Epithelial cell of esophagus (primary cell): ENCODE measurements around the gene GNAT2.

Experiments
- DNase-seq: peaks from one replicate; pipeline ENCODE4 v3.0.0; 2010; ENCODE audit warnings: low read depth
- H3K4me3 ChIP-seq: 2 replicates; pipeline ENCODE4 v1.5.1; 2011; ENCODE audit warnings: mild to moderate bottlenecking, low read length, control low read depth
- CTCF ChIP-seq: IDR thresholded peaks from 2 replicates; pipeline ENCODE4 v1.5.1; 2011; ENCODE audit warnings: low read depth, mild to moderate bottlenecking, low read length, control low read depth, inconsistent platforms; ENCODE audit not compliant: insufficient read depth; ENCODE audit errors: missing control alignments

Gene GNAT2

GRCh38 chr1:109573785-109574184 is 45.6 kb downstream of the GNAT2 start:
- H3K4me3 ChIP-seq = no peak overlapping the region
- DNase-seq = no peak
- TF ChIP-seq CTCF = no peak

- no peak for TF ChIP-seq CTCF
- DNase-seq = peak; percentile 94
- no peak overlapping the region for H3K4me3 ChIP-seq
These were observed 49.0 kb downstream of the GNAT2 start for GRCh38 chr1:109570414-109570813.

DNA sequence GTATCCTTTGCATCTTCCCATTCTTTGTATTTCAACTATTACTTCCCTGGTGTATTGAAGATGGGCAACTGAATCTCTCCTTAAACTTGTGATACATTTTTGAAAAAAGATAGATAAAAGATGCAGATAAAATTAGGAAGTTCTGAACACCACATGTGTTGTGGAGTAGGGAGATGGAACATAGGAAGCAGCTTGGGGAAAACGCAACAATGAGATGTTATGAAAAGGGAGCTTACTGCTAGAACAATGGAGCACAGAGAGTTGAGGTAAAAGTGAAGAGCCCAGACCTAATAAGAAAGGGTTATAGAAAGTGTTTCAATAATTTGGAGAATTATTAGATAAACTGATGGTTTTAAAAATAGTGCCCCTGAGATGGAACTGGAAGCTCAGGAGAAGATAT is 50.1 kb downstream of the GNAT2 start:
- no peak for DNase-seq
- H3K4me3 ChIP-seq = no peak overlapping the region
- TF ChIP-seq CTCF = no peak

DNA sequence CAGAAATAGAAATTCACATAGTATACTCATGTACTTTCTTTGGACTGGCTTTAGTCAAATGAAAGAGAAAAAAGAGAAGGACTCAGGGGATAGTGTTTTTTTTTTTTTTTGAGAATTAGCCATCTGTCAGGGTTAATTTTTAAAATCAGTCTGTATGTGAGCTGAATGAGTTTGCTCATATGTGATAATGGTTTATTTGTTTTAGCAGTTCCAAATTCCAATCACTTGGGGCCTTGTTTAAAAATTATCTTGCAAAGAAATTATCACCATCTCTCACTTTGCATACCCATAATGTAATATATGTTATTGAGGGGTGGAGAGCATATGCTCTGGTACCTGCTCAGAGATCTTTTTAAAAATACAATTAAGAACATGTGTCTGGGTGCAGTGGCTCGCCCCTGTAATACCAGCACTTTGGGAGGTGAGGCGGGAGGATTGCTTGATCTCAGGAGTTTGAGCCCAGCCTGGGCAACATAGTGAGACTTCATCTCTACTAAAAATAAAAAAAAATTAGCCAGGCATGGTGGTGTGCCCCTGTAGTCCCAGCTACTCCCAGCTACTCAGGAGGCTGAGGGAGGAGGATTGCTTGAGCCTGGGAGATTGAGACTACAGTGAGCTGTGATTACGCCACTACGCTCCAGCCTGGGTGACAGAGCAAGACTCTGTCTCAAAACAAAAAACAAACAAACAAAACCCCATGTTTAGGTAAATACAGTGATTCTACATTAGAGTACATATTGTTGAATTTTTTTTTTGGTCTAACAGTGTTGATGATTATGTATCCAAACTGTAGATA is 51.3 kb downstream of the GNAT2 start:
- no peak for DNase-seq
- no peak for TF ChIP-seq CTCF
- no peak overlapping the region for H3K4me3 ChIP-seq

GRCh38 chr1:109566982-109567381 is 52.4 kb downstream of the GNAT2 start:
- no peak overlapping the region for H3K4me3 ChIP-seq
- no peak for DNase-seq
- TF ChIP-seq CTCF = no peak

GRCh38 chr1:109565241-109565640 is 54.2 kb downstream of the GNAT2 start:
- no peak for DNase-seq
- TF ChIP-seq CTCF = no peak
- no peak overlapping the region for H3K4me3 ChIP-seq
